IMR-90 (cell line): ENCODE results near the gene MORF4L1. TPM values are rescaled to one million over a fixed set of nuclear protein-coding genes. Genes with fewer than 3 reads are reported as not detected.

Experiments
- ATAC-seq: fragments of 200-7000 bp; cut with Tn5 transposase; 2 replicates; pipeline ENCODE4 v1.9.1; 2020; ENCODE audit warnings: low read depth, mild to moderate bottlenecking, moderate library complexity
- BruUV-seq: library from RNA; stranded (reverse); fragments of 400-500 nt; replicated peaks from 2 replicates; lab custom pipeline; 2021; lab: Mats Ljungman, UMichigan
- CTCF ChIA-PET: fragments of 300-600 bp; formaldehyde crosslinking; extraction: SDS; loops from one replicate; lab custom pipeline; 2021; ENCODE audit warnings: antibody characterized with exemption; lab: Yijun Ruan, JAX
- POLR2A ChIA-PET: fragments of 300-600 bp; sonication (Branson Sonifier 250); formaldehyde crosslinking; loops from one replicate; lab custom pipeline; 2022; ENCODE audit warnings: antibody characterized with exemption; ENCODE audit not compliant: unreplicated experiment; lab: Charles Lee
- DNase-seq: peaks from one replicate; pipeline ENCODE4 v3.0.0; 2013
- H2AFZ ChIP-seq: replicated peaks from 2 replicates; pipeline ENCODE3; 2013; ENCODE audit warnings: low read length, mild to moderate bottlenecking; ENCODE audit not compliant: poor library complexity
- H2AK5ac ChIP-seq: 2 replicates; pipeline ENCODE4 v1.6.1; 2013; ENCODE audit warnings: low read depth, low read length, inconsistent platforms
- H2AK9ac ChIP-seq: replicated peaks from 2 replicates; pipeline ENCODE3; 2013; ENCODE audit warnings: mild to moderate bottlenecking, low read depth, low read length, moderate library complexity; ENCODE audit not compliant: poor library complexity
- H2BK120ac ChIP-seq: 2 replicates; pipeline ENCODE4 v1.6.1; 2013; ENCODE audit warnings: low read depth, low read length, inconsistent platforms
- H2BK15ac ChIP-seq: 3 replicates; pipeline ENCODE4 v1.6.1; 2013; ENCODE audit warnings: low read depth, low read length, inconsistent platforms
- H2BK20ac ChIP-seq: 2 replicates; pipeline ENCODE4 v1.6.1; 2013; ENCODE audit warnings: low read depth, mild to moderate bottlenecking, inconsistent platforms, low read length, moderate library complexity
- H2BK5ac ChIP-seq: 2 replicates; pipeline ENCODE4 v1.6.1; 2013; ENCODE audit warnings: mild to moderate bottlenecking, low read depth, low read length, inconsistent platforms; ENCODE audit not compliant: poor library complexity, severe bottlenecking
- H3K14ac ChIP-seq: replicated peaks from 2 replicates; pipeline ENCODE4 v1.6.1; 2013; ENCODE audit warnings: low read depth, low read length, inconsistent platforms
- H3K18ac ChIP-seq: 2 replicates; pipeline ENCODE4 v1.6.1; 2013; ENCODE audit warnings: low read depth, low read length, control low read depth
- H3K23ac ChIP-seq: 2 replicates; pipeline ENCODE4 v1.6.1; 2013; ENCODE audit warnings: low read depth, low read length, inconsistent platforms
- H3K27ac ChIP-seq: 2 replicates; pipeline ENCODE4 v1.5.1; 2013; ENCODE audit warnings: mild to moderate bottlenecking, control low read depth, low read length; ENCODE audit not compliant: insufficient read depth
- H3K27me3 ChIP-seq: 2 replicates; pipeline ENCODE4 v1.6.1; 2013; ENCODE audit warnings: low read length; ENCODE audit not compliant: control insufficient read depth, insufficient read depth
- H3K36me3 ChIP-seq: 2 replicates; pipeline ENCODE4 v1.6.1; 2013; ENCODE audit warnings: low read length, mixed read lengths; ENCODE audit not compliant: control insufficient read depth, insufficient read depth
- H3K4ac ChIP-seq: 2 replicates; pipeline ENCODE4 v1.6.1; 2013; ENCODE audit warnings: low read depth, low read length, inconsistent platforms
- H3K4me1 ChIP-seq: 2 replicates; pipeline ENCODE4 v1.6.1; 2013; ENCODE audit warnings: low read length, mixed read lengths; ENCODE audit not compliant: control insufficient read depth, insufficient read depth
- H3K4me2 ChIP-seq: 2 replicates; pipeline ENCODE4 v1.6.1; 2013; ENCODE audit warnings: low read depth, mild to moderate bottlenecking, control low read depth, low read length, moderate library complexity
- H3K4me3 ChIP-seq: 2 replicates; pipeline ENCODE4 v1.5.1; 2013; ENCODE audit warnings: low read depth, mild to moderate bottlenecking, control low read depth, low read length, moderate library complexity; ENCODE audit not compliant: insufficient read depth
- H3K56ac ChIP-seq: 2 replicates; pipeline ENCODE4 v1.6.1; 2013; ENCODE audit warnings: low read length, inconsistent platforms; ENCODE audit not compliant: insufficient read depth; ENCODE audit errors: extremely low read depth
- H3K79me1 ChIP-seq, 2 experiments: 2 replicates each; pipeline ENCODE4 v1.6.1; 2013; ENCODE audit warnings: low read length in 2 of 2, inconsistent platforms in 1 of 2, low read depth in 1 of 2
- H3K9ac ChIP-seq: 2 replicates; pipeline ENCODE4 v1.6.1; 2013; ENCODE audit warnings: low read depth, low read length, control low read depth
- H3K9me1 ChIP-seq: 2 replicates; pipeline ENCODE4 v1.6.1; 2013; ENCODE audit warnings: low read length, inconsistent platforms; ENCODE audit not compliant: insufficient read depth
- H3K9me3 ChIP-seq: 2 replicates; pipeline ENCODE4 v1.6.1; 2013; ENCODE audit warnings: low read length; ENCODE audit not compliant: control insufficient read depth, insufficient read depth
- H4K20me1 ChIP-seq: 2 replicates; pipeline ENCODE4 v1.6.1; 2013; ENCODE audit warnings: low read length, inconsistent platforms; ENCODE audit not compliant: insufficient read depth
- H4K5ac ChIP-seq: 2 replicates; pipeline ENCODE4 v1.6.1; 2013; ENCODE audit warnings: mild to moderate bottlenecking, low read depth, low read length, control low read depth
- H4K8ac ChIP-seq, 2 experiments: 2 replicates each; pipeline ENCODE4 v1.6.1; 2013; ENCODE audit warnings: low read depth in 2 of 2, low read length in 2 of 2, control low read depth in 1 of 2, inconsistent platforms in 1 of 2
- H4K91ac ChIP-seq: 2 replicates; pipeline ENCODE4 v1.6.1; 2013; ENCODE audit warnings: low read depth, low read length, inconsistent platforms; ENCODE audit not compliant: insufficient read depth
- BHLHE40 ChIP-seq: fragments of 150-350 bp; IDR thresholded peaks from 2 replicates; pipeline ENCODE4 v1.6.1; 2016; ENCODE audit warnings: mild to moderate bottlenecking, low read depth, low read length
- CHD1 ChIP-seq: IDR thresholded peaks from 2 replicates; pipeline ENCODE4 v1.6.1; 2012; ENCODE audit warnings: low read depth, low read length, improper control_type of control experiment
- FOS ChIP-seq: fragments of 150-350 bp; IDR thresholded peaks from 2 replicates; pipeline ENCODE4 v1.6.1; 2016; ENCODE audit warnings: low read depth, low read length
- MAFK ChIP-seq: IDR thresholded peaks from 2 replicates; pipeline ENCODE4 v1.6.1; 2012; ENCODE audit warnings: low read depth, low read length, improper control_type of control experiment
- WGBS, 2 experiments: methylation state at CpG; one replicate each; pipeline versions ENCODE4 v1.1.5 to v1.1.7; 2013; ENCODE audit warnings: missing lambda C conversion rate in 2 of 2; ENCODE audit not compliant: insufficient read length in 1 of 2; ENCODE audit errors: extremely low coverage in 2 of 2; 5-methylcytosine and 5-hydroxymethylcytosine counted together
- dilution Hi-C: fragments of 300-500 bp; cut with HindIII; formaldehyde crosslinking; loops from one replicate; pipeline ENCODE4 v1.14.3; 2018; ENCODE audit warnings: low sequenced_read_pairs; ENCODE audit not compliant: unreplicated experiment
- in situ Hi-C: fragments of 300-500 bp; cut with MboI; formaldehyde crosslinking; loops from 3 replicates; pipeline ENCODE4 v1.14.3; 2019; ENCODE audit warnings: low sequenced_read_pairs, inconsistent platforms, mixed read lengths
- intact Hi-C: fragments of 100-400 bp; cut with micrococcal nuclease; formaldehyde crosslinking; loops from 2 replicates; pipeline ENCODE4 v1.10.0; 2022
- polyA plus RNA-seq, 3 experiments: library from polyadenylated mRNA; depleted of rRNA; stranded (reverse); fragments of >200 nt; gene quantifications; 2 replicates each; pipeline ENCODE4 v1.2.3, GENCODE V29; 2012; ENCODE audit warnings: low replicate concordance in 1 of 3
- total RNA-seq: library from RNA; depleted of rRNA; stranded (reverse); fragments of >200 nt; gene quantifications from 2 replicates; pipeline ENCODE4 v1.2.3, GENCODE V29; 2012
- TF ChIP-seq, protein P1 (sequence below): conservative IDR thresholded peaks from 2 replicates; pipeline ENCODE4 v1.5.1; 2012; ENCODE audit warnings: mild to moderate bottlenecking, low read depth, low read length, improper control_type of control experiment

MORF4L1 gene
- total and polyA plus RNA-seq, 2 of the 4 experiments (the other 2 are of a cell fraction), result 217 to 392 TPM

DNA sequence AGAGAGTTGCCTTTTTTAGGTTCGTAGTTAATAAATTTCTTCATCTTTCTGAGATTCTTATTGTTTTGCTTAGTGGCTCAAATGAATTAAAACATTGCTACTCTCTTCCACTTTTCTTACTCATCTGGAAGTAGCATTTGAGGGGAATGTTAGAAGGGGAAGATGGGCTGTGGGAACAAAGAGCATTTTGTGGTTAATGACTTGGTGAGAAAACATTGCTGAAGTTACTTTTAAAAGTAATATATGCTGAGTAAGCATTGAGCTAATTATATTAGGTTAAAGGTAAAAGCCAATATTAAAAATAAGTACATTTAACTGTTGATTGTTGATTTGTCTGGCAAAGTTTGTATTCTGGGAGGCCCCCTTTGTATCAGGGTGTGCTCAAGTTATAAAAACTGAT, 5.7 kb downstream of the MORF4L1 start:
- H2BK5ac ChIP-seq, result peak overlapping the region; percentile 52
- dilution Hi-C loops (no loop called here), intact Hi-C loops (no loop called here), in situ Hi-C loops (no loop called here)
- no peak overlapping the region for H2AK5ac ChIP-seq
- no peak overlapping the region for H2AK9ac ChIP-seq
- CTCF ChIA-PET, result no interaction called here
- 0 out of 2 replicates have a peak, but pooled peaks cover 3% of the 10 kb centered on the region for H3K9me1 ChIP-seq
- H3K27ac ChIP-seq, result no peak overlapping the region
- no peak overlapping the region for H3K4ac ChIP-seq
- no peaks in the 10 kb centered on the region for H3K27me3 ChIP-seq
- H3K4me2 ChIP-seq, result peak overlapping the region; percentile 63
- H3K9me3 ChIP-seq, result no peaks in the 10 kb centered on the region
- DNase-seq, result peak; percentile 65
- TF ChIP-seq BHLHE40 (no peak), MAFK (peak; percentile 99), FOS (no peak), CHD1 (no peak)
- TF ChIP-seq, protein P1, sequence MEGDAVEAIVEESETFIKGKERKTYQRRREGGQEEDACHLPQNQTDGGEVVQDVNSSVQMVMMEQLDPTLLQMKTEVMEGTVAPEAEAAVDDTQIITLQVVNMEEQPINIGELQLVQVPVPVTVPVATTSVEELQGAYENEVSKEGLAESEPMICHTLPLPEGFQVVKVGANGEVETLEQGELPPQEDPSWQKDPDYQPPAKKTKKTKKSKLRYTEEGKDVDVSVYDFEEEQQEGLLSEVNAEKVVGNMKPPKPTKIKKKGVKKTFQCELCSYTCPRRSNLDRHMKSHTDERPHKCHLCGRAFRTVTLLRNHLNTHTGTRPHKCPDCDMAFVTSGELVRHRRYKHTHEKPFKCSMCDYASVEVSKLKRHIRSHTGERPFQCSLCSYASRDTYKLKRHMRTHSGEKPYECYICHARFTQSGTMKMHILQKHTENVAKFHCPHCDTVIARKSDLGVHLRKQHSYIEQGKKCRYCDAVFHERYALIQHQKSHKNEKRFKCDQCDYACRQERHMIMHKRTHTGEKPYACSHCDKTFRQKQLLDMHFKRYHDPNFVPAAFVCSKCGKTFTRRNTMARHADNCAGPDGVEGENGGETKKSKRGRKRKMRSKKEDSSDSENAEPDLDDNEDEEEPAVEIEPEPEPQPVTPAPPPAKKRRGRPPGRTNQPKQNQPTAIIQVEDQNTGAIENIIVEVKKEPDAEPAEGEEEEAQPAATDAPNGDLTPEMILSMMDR, result no peak
- peaks cover 13% of the 10 kb centered on the region for H3K4me1 ChIP-seq
- H3K14ac ChIP-seq, result no peak overlapping the region
- no peak overlapping the region for H2AFZ ChIP-seq
- no peak overlapping the region for H3K56ac ChIP-seq
- H4K91ac ChIP-seq, result no peak overlapping the region
- POLR2A ChIA-PET, result no interaction called here
- no peak overlapping the region for H4K8ac ChIP-seq
- no peak overlapping the region for H2BK15ac ChIP-seq
- H2BK120ac ChIP-seq, result no peak overlapping the region
- no peak overlapping the region for H2BK20ac ChIP-seq
- no peak overlapping the region for H3K23ac ChIP-seq
- BruUV-seq, result no TSS peak
- H4K5ac ChIP-seq, result no peak overlapping the region
- peaks cover 16% of the 10 kb centered on the region for H3K36me3 ChIP-seq
- H3K4me3 ChIP-seq, result no peak overlapping the region
- H3K18ac ChIP-seq, result no peak overlapping the region
- H4K20me1 ChIP-seq, result peaks cover 98% of the 10 kb centered on the region
- H3K79me1 ChIP-seq, result peaks cover 0 to 13% of the 10 kb centered on the region in 2 experiments; a peak in 2 of 4 replicates
- no CpG with 5 or more reads among the region's 1 CpG for WGBS, 2 experiments
- H3K9ac ChIP-seq, result no peak overlapping the region
- ATAC-seq, result no peak
